NT2/D1 (cell line): ENCODE data around the gene ZNF438.

Source experiments
- DNase-seq: peaks from one replicate; pipeline ENCODE4 v3.0.0-alpha.2; 2011; ENCODE audit warnings: low read depth, low spot score
- H3K27me3 ChIP-seq: 2 replicates; pipeline ENCODE4 v1.6.0; 2011; ENCODE audit warnings: mild to moderate bottlenecking; ENCODE audit not compliant: insufficient read length, insufficient read depth
- H3K36me3 ChIP-seq: 2 replicates; pipeline ENCODE4 v1.6.1; 2011; ENCODE audit warnings: mild to moderate bottlenecking, low read length, mixed read lengths; ENCODE audit not compliant: insufficient read depth, insufficient read length
- H3K4me1 ChIP-seq: 2 replicates; pipeline ENCODE4 v1.5.1; 2011; ENCODE audit not compliant: insufficient read depth, insufficient read length
- H3K4me3 ChIP-seq: 2 replicates; pipeline ENCODE4 v1.5.1; 2011; ENCODE audit warnings: low read depth; ENCODE audit not compliant: insufficient read length
- H3K9ac ChIP-seq: 2 replicates; pipeline ENCODE4 v1.6.0; 2011; ENCODE audit warnings: low read depth; ENCODE audit not compliant: insufficient read length
- H3K9me3 ChIP-seq: 2 replicates; pipeline ENCODE4 v1.5.1; 2011; ENCODE audit warnings: mild to moderate bottlenecking, low read length; ENCODE audit not compliant: insufficient read depth
- SUZ12 ChIP-seq: IDR thresholded peaks from 2 replicates; pipeline ENCODE4 v1.6.1; 2011; ENCODE audit not compliant: insufficient read length, insufficient read depth; ENCODE audit errors: extremely low read depth
- YY1 ChIP-seq: IDR thresholded peaks from 2 replicates; pipeline ENCODE4 v1.6.1; 2011; ENCODE audit not compliant: insufficient read length, insufficient read depth
- ZNF274 ChIP-seq: IDR thresholded peaks from 2 replicates; pipeline ENCODE4 v1.6.1; 2011; ENCODE audit warnings: mild to moderate bottlenecking, low read depth, low read length

The ZNF438 gene

GRCh38 chr10:30840395-30841050 is 191.1 kb downstream of the ZNF438 start:
- Histone ChIP-seq H3K4me3 (no peak overlapping the region), H3K27me3 (no peaks in the 10 kb centered on the region), H3K36me3 (no peaks in the 10 kb centered on the region), H3K9me3 (no peaks in the 10 kb centered on the region), H3K4me1 (no peaks in the 10 kb centered on the region), H3K9ac (no peak overlapping the region)
- no peak for DNase-seq
- TF ChIP-seq SUZ12 = no peak

GRCh38 chr10:30839652-30840051 is 192.0 kb downstream of the ZNF438 start:
- Histone ChIP-seq H3K4me1 (no peaks in the 10 kb centered on the region), H3K9ac (no peak overlapping the region), H3K36me3 (no peaks in the 10 kb centered on the region), H3K9me3 (no peaks in the 10 kb centered on the region), H3K4me3 (no peak overlapping the region), H3K27me3 (no peaks in the 10 kb centered on the region)
- TF ChIP-seq ZNF274 (no peak), SUZ12 (no peak), YY1 (no peak)
- no peak for DNase-seq

- TF ChIP-seq ZNF274 (no peak), YY1 (no peak), SUZ12 (no peak)
- Histone ChIP-seq H3K9me3 (no peaks in the 10 kb centered on the region), H3K9ac (no peak overlapping the region), H3K4me3 (no peak overlapping the region), H3K36me3 (no peaks in the 10 kb centered on the region), H3K4me1 (peaks cover 4% of the 10 kb centered on the region), H3K27me3 (no peaks in the 10 kb centered on the region)
- no peak for DNase-seq
Measured at GRCh38 chr10:30836406-30836805, 195.3 kb downstream of the ZNF438 start.

- no peak for TF ChIP-seq SUZ12
- no peak for TF ChIP-seq ZNF274
- TF ChIP-seq YY1 = no peak
- H3K9ac ChIP-seq = no peak overlapping the region
- no peaks in the 10 kb centered on the region for H3K9me3 ChIP-seq
- no peak for DNase-seq
- no peak overlapping the region for H3K4me3 ChIP-seq
- H3K4me1 ChIP-seq = peaks cover 4% of the 10 kb centered on the region
- H3K36me3 ChIP-seq = no peaks in the 10 kb centered on the region
- H3K27me3 ChIP-seq = no peaks in the 10 kb centered on the region
Measured at GRCh38 chr10:30835146-30835545, 196.5 kb downstream of the ZNF438 start.

- H3K4me3 ChIP-seq = no peak overlapping the region
- H3K4me1 ChIP-seq = peaks cover 4% of the 10 kb centered on the region
- no peak for DNase-seq
- H3K9ac ChIP-seq = no peak overlapping the region
- no peaks in the 10 kb centered on the region for H3K9me3 ChIP-seq
- TF ChIP-seq YY1 (no peak), SUZ12 (no peak), ZNF274 (no peak)
- H3K27me3 ChIP-seq = no peaks in the 10 kb centered on the region
- no peaks in the 10 kb centered on the region for H3K36me3 ChIP-seq
Measured at GRCh38 chr10:30834651-30835050, 197.0 kb downstream of the ZNF438 start.

- Histone ChIP-seq H3K9me3 (no peaks in the 10 kb centered on the region), H3K4me1 (peaks cover 4% of the 10 kb centered on the region), H3K4me3 (no peak overlapping the region), H3K9ac (no peak overlapping the region), H3K27me3 (no peaks in the 10 kb centered on the region), H3K36me3 (no peaks in the 10 kb centered on the region)
- no peak for DNase-seq
- no peak for TF ChIP-seq YY1
- TF ChIP-seq SUZ12 = no peak
Measured at GRCh38 chr10:30834153-30834552, 197.5 kb downstream of the ZNF438 start.

GRCh38 chr10:30833628-30833970 is 198.1 kb downstream of the ZNF438 start:
- no peak overlapping the region for H3K4me3 ChIP-seq
- TF ChIP-seq YY1 (no peak), ZNF274 (no peak), SUZ12 (no peak)
- H3K36me3 ChIP-seq = no peaks in the 10 kb centered on the region
- DNase-seq = no peak
- H3K4me1 ChIP-seq = peaks cover 4% of the 10 kb centered on the region
- no peak overlapping the region for H3K9ac ChIP-seq
- no peaks in the 10 kb centered on the region for H3K9me3 ChIP-seq
- H3K27me3 ChIP-seq = no peaks in the 10 kb centered on the region
